PC-9 (cell line): ENCODE measurements around the gene CST9. TPM values are rescaled to one million over a fixed set of nuclear protein-coding genes. Genes with fewer than 3 reads are reported as not detected.
A peak's percentile ranks its signal among the peaks of the same experiment; 100 is the strongest.

Experiments used
- BruUV-seq: library from RNA; stranded (reverse); fragments of 400-500 nt; replicated peaks from 2 replicates; lab custom pipeline; 2021; lab: Mats Ljungman, UMichigan
- CTCF ChIA-PET: fragments of 300-600 bp; sonication (Branson Sonifier 250); formaldehyde crosslinking; loops from one replicate; lab custom pipeline; 2022; ENCODE audit warnings: antibody characterized with exemption; lab: Charles Lee
- POLR2A ChIA-PET: fragments of 300-600 bp; sonication (Branson Sonifier 250); formaldehyde crosslinking; loops from one replicate; lab custom pipeline; 2022; ENCODE audit warnings: antibody characterized with exemption; ENCODE audit not compliant: unreplicated experiment; lab: Charles Lee
- DNase-seq, 2 experiments: peaks; one replicate each; pipeline versions ENCODE4 v3.0.0 to v3.0.0-alpha.2; 2015 to 2022; ENCODE audit warnings: mixed read lengths in 1 of 2
- H2AFZ ChIP-seq: fragments of 200-600 bp; sonication (generic); 2 replicates; pipeline ENCODE4 v1.8.1; 2017; ENCODE audit warnings: antibody characterized with exemption
- H3F3A ChIP-seq: fragments of 200-600 bp; sonication (generic); 2 replicates; pipeline ENCODE4 v1.8.1; 2017; ENCODE audit warnings: antibody characterized with exemption, mild to moderate bottlenecking, low read depth; ENCODE audit not compliant: insufficient read depth
- H3K27ac ChIP-seq: fragments of 200-600 bp; sonication (generic); 2 replicates; pipeline ENCODE4 v1.6.1; 2016; ENCODE audit warnings: mixed run types
- H3K27me3 ChIP-seq: fragments of 200-600 bp; sonication (generic); 2 replicates; pipeline ENCODE4 v1.6.1; 2016; ENCODE audit warnings: low read depth, mixed run types; ENCODE audit not compliant: insufficient read depth
- H3K36me3 ChIP-seq: fragments of 200-600 bp; sonication (generic); 2 replicates; pipeline ENCODE4 v1.6.1; 2016; ENCODE audit warnings: low read depth, mixed run types
- H3K4me1 ChIP-seq: fragments of 200-600 bp; sonication (generic); replicated peaks from 2 replicates; pipeline ENCODE4 v1.6.1; 2016; ENCODE audit warnings: mixed run types; ENCODE audit not compliant: insufficient read depth
- H3K4me2 ChIP-seq: fragments of 200-600 bp; sonication (generic); 2 replicates; pipeline ENCODE4 v1.6.1; 2017; ENCODE audit warnings: mixed run types
- H3K4me3 ChIP-seq: fragments of 200-600 bp; sonication (generic); 2 replicates; pipeline ENCODE4 v1.6.1; 2016; ENCODE audit warnings: mixed run types
- H3K79me2 ChIP-seq: fragments of 200-600 bp; sonication (generic); 2 replicates; pipeline ENCODE4 v1.6.1; 2017; ENCODE audit warnings: low read depth, mixed run types
- H3K9me2 ChIP-seq: fragments of 200-600 bp; sonication (generic); 2 replicates; pipeline ENCODE4 v1.8.1; 2017; ENCODE audit warnings: mild to moderate bottlenecking; ENCODE audit not compliant: insufficient read depth
- H3K9me3 ChIP-seq: fragments of 200-600 bp; sonication (generic); 2 replicates; pipeline ENCODE4 v1.8.1; 2016; ENCODE audit warnings: low read depth; ENCODE audit not compliant: insufficient read depth
- H4K20me1 ChIP-seq: fragments of 200-600 bp; sonication (generic); 2 replicates; pipeline ENCODE4 v1.8.1; 2017; ENCODE audit not compliant: insufficient read depth
- EZH2 ChIP-seq: fragments of 200-600 bp; sonication (generic); IDR thresholded peaks from 2 replicates; pipeline ENCODE4 v1.8.0; 2017; ENCODE audit warnings: antibody characterized with exemption, low read depth
- intact Hi-C: fragments of 100-400 bp; cut with micrococcal nuclease; formaldehyde crosslinking; loops from one replicate; pipeline ENCODE4 v1.10.0; 2022; ENCODE audit not compliant: unreplicated experiment
- total RNA-seq: library from RNA; stranded (reverse); gene quantifications from 2 replicates; pipeline ENCODE4 v1.2.3, GENCODE V29; 2021
- TF ChIP-seq, protein P1 (sequence below): fragments of 200-600 bp; sonication (generic); conservative IDR thresholded peaks from 2 replicates; pipeline ENCODE4 v1.6.1; 2017; ENCODE audit warnings: mixed run types, antibody characterized with exemption, mild to moderate bottlenecking, moderate library complexity

CST9 gene
- total RNA-seq, 1 experiment from 2014 or later = not detected

DNA sequence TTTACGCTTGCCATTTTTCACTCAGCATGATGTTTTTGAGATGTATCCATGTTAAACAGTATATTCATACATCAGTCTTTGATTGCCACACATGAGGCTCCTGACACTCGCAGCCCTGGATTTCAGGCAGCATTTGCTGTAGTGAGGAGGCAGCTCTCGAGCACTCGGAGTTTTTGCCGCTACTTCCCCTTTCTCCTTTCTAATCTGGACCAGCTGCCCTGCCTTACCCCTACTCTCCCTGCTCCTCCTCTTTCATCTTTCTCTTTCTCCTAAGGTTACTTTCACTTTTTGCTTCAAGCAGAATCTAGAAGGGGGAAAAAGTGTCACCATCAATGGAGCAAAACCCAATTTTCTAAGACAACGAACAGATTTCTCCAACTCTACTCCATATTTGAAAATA lies 37.9 kb upstream of the CST9 start:
- Histone ChIP-seq H3F3A (peaks cover 49% of the 10 kb centered on the region), H3K79me2 (no peaks in the 10 kb centered on the region), H3K36me3 (no peaks in the 10 kb centered on the region), H3K4me2 (no peak overlapping the region), H3K4me3 (no peak overlapping the region), H3K9me2 (no peaks in the 10 kb centered on the region), H3K27ac (no peak overlapping the region), H3K27me3 (no peaks in the 10 kb centered on the region), H3K9me3 (no peaks in the 10 kb centered on the region), H4K20me1 (no peaks in the 10 kb centered on the region), H3K4me1 (peaks cover 63% of the 10 kb centered on the region), H2AFZ (no peak overlapping the region)
- no peak for TF ChIP-seq EZH2
- TF ChIP-seq, protein P1, sequence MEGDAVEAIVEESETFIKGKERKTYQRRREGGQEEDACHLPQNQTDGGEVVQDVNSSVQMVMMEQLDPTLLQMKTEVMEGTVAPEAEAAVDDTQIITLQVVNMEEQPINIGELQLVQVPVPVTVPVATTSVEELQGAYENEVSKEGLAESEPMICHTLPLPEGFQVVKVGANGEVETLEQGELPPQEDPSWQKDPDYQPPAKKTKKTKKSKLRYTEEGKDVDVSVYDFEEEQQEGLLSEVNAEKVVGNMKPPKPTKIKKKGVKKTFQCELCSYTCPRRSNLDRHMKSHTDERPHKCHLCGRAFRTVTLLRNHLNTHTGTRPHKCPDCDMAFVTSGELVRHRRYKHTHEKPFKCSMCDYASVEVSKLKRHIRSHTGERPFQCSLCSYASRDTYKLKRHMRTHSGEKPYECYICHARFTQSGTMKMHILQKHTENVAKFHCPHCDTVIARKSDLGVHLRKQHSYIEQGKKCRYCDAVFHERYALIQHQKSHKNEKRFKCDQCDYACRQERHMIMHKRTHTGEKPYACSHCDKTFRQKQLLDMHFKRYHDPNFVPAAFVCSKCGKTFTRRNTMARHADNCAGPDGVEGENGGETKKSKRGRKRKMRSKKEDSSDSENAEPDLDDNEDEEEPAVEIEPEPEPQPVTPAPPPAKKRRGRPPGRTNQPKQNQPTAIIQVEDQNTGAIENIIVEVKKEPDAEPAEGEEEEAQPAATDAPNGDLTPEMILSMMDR = no peak
- POLR2A ChIA-PET = no interaction called here
- no TSS peak for BruUV-seq
- intact Hi-C loops = loop anchor here (5.0 to 10.0 kb wide), 2 partner anchors 36 to 451 kb away; partner anchors contain the start of gene CST9
- CTCF ChIA-PET = no interaction called here
- DNase-seq = no peak

DNA sequence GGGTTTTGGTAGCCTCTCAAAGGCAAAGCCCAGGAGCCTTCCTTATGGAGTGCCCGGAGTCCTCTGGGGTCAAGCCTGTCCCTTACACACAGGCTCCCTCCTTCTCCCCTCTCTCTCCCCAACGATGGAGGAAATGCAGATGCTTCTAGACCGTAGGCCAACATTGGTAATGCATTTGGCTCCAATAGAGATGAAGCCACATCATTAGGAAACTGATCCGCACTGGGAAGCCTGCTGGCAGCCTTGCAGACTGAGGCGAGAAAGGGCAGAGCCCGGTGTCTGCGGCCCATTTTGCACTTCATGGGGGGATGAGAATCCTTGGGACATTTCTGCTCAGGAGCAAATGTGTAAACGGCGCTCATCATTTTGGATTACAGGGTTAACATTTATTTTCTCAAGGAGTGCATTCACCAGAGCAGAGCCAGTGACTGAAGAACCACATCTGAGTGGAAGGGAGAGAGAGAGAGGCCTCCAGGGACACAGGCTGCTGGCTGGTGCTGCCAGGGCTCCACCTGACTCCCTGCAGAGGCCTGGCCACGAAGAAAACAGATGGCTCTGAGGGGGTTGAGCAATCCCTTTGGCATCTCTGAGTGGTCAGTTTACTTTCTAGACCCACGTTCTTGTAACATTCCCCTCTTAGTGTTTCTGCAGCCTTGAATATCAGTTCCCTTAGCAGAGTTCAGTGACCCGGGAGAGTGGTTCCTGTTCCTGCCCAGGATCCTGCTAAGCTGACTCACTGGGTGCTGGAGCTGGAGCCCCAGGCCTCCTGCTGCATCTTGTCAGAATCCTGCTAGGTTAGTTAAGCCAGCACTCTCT lies 36.4 kb upstream of the CST9 start:
- Histone ChIP-seq H3F3A (peaks cover 49% of the 10 kb centered on the region), H3K4me2 (peak overlapping the region; percentile 43)
- no peak for TF ChIP-seq EZH2
- TF ChIP-seq, protein P1 = no peak

DNA sequence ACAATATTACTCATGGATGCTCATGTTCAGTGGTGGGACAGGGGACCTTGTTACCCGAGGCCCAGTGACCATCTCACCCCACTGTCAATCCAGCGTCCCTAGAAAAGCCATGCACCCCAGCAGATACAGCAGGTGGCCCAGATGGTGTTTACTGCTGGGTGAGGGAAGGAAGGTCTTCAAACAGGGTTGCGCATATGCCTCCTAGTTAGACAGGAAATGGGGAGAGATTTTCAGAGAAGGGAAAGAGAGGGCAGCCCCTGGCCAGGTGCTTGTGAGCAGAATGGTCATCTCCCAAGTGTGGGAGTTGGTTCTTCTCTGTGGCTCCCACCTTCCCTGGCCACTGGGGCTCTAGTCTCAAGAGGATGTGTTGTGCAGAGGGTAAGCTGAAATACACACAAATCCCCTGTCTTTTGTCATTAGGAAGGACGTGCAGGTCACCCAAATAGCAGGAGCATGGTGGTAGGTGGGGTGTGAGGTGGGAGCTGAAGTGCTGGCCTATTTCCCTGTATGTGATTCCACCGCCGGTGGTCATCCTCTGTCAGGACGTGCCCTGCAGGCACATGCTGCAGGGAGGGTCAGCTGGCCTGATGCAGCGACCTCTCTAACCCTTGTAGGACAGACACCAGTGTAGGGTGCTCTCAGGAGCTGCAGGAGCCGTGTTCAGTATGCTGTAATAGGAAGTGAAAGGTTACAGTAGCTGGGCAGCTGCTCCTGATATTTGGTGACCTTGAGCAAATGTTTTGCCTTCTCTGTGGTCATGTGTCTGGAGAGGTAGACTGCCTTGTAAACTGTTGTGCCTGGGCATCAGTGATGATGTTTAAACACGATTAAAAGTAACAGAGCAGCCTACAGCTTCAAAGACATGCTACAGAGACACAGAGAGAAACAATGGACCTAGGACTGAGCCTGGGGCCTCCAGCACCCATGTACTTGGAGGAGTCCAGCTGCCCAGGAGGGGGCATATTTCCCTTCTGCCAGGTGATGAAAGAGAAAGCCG lies 35.3 kb upstream of the CST9 start:
- peaks cover 41% of the 10 kb centered on the region for H3F3A ChIP-seq
- H3K36me3 ChIP-seq = no peaks in the 10 kb centered on the region
- no peak for TF ChIP-seq EZH2
- TF ChIP-seq, protein P1 = no peak
- no peak overlapping the region for H3K4me3 ChIP-seq
- intact Hi-C loops = loop anchor here (5.0 to 10.0 kb wide), 2 partner anchors 34 to 454 kb away; partner anchors contain the start of gene CST9
- no peaks in the 10 kb centered on the region for H3K27me3 ChIP-seq
- peaks cover 17% of the 10 kb centered on the region for H3K79me2 ChIP-seq
- no TSS peak for BruUV-seq
- no peak for DNase-seq
- CTCF ChIA-PET = no interaction called here
- peaks cover 64% of the 10 kb centered on the region for H3K4me1 ChIP-seq
- 0 out of 2 replicates have a peak overlapping the region, but pooled peaks have one; percentile 43 for H3K4me2 ChIP-seq
- H4K20me1 ChIP-seq = no peaks in the 10 kb centered on the region
- POLR2A ChIA-PET = no interaction called here
- H3K9me2 ChIP-seq = no peaks in the 10 kb centered on the region
- H3K9me3 ChIP-seq = no peaks in the 10 kb centered on the region
- no peak overlapping the region for H2AFZ ChIP-seq
- peak overlapping the region; percentile 78 for H3K27ac ChIP-seq

More for the DNA sequence above, 36.4 kb upstream of the CST9 start:
- Histone ChIP-seq H3K9me3 (no peaks in the 10 kb centered on the region), H3K27me3 (no peaks in the 10 kb centered on the region), H2AFZ (no peak overlapping the region), H3K4me1 (peaks cover 66% of the 10 kb centered on the region), H3K79me2 (peaks cover 5% of the 10 kb centered on the region), H3K36me3 (no peaks in the 10 kb centered on the region), H3K9me2 (no peaks in the 10 kb centered on the region), H3K4me3 (no peak overlapping the region), H3K27ac (peak overlapping the region; percentile 78), H4K20me1 (no peaks in the 10 kb centered on the region)
- DNase-seq = peak; percentile 64 to 97
- ChIA-PET POLR2A (no interaction called here), CTCF (no interaction called here)
- intact Hi-C loops = loop anchor here (5.0 to 10.0 kb wide), 2 partner anchors 35 to 453 kb away; partner anchors contain the start of gene CST9
- BruUV-seq = no TSS peak
